ENCODE data around the gene PCDHGA8.
"Not testable (repeated sequence)": the region's sequence is repeated elsewhere in the genome, so short reads cannot be mapped to it uniquely, and the experiment has no call there.

PCDHGA8 gene

GRCh38 chr5:141392429-141393198 is at the start of gene PCDHGA8:
Gene PCDHGA8, plus strand, starts transcription at chr5:141392633. Its CDS starts 181 bp downstream, at chr5:141392814.
- no peak for DNase-seq

- DNase-seq, result no peak
Observed at GRCh38 chr5:141342773-141343172, 49.7 kb upstream of the PCDHGA8 start.

- no peak for DNase-seq
Observed at GRCh38 chr5:141343242-141343952, 49.0 kb upstream of the PCDHGA8 start, which contains the start of gene PCDHGA3. Gene PCDHGA3, plus strand, starts transcription at chr5:141343829. Its CDS starts 205 bp downstream, at chr5:141344034.

GRCh38 chr5:141343953-141344463 is 48.4 kb upstream of the PCDHGA8 start:
- no peak for DNase-seq

- no peak for DNase-seq
Observed at GRCh38 chr5:141345327-141345726, 47.1 kb upstream of the PCDHGA8 start.

GRCh38 chr5:141346017-141346416 is 46.4 kb upstream of the PCDHGA8 start:
- DNase-seq, result not testable (repeated sequence)

GRCh38 chr5:141349917-141350619 is 42.4 kb upstream of the PCDHGA8 start, which contains the start of gene PCDHGB1:
Gene PCDHGB1, plus strand, starts transcription at chr5:141350099. Its CDS starts 162 bp downstream, at chr5:141350261.
- DNase-seq, result no peak

- no peak for DNase-seq
Observed at GRCh38 chr5:141351591-141351990, 40.8 kb upstream of the PCDHGA8 start.

GRCh38 chr5:141354900-141355469 is 37.4 kb upstream of the PCDHGA8 start, which contains the start of gene PCDHGA4:
Gene PCDHGA4, plus strand, starts transcription at chr5:141355021. Its CDS starts 87 bp downstream, at chr5:141355108.
- DNase-seq, result no peak

GRCh38 chr5:141355641-141356040 is 36.8 kb upstream of the PCDHGA8 start:
- no peak for DNase-seq

- no peak for DNase-seq
Observed at GRCh38 chr5:141356133-141356532, 36.3 kb upstream of the PCDHGA8 start.

- no peak for DNase-seq
Observed at GRCh38 chr5:141356950-141357349, 35.5 kb upstream of the PCDHGA8 start.

GRCh38 chr5:141359790-141360426 is 32.5 kb upstream of the PCDHGA8 start, which contains the start of gene PCDHGB2:
Gene PCDHGB2, plus strand, starts transcription at chr5:141359994. Its CDS starts 142 bp downstream, at chr5:141360136.
- DNase-seq, result no peak

- DNase-seq, result no peak
Observed at GRCh38 chr5:141360685-141361084, 31.7 kb upstream of the PCDHGA8 start.

- no peak for DNase-seq
Observed at GRCh38 chr5:141362719-141363118, 29.7 kb upstream of the PCDHGA8 start.

- DNase-seq, result no peak
Observed at GRCh38 chr5:141363952-141364660, 28.3 kb upstream of the PCDHGA8 start, which contains the start of gene PCDHGA5. Gene PCDHGA5, plus strand, starts transcription at chr5:141364162. Its CDS starts 169 bp downstream, at chr5:141364331.

GRCh38 chr5:141366016-141366896 is 26.2 kb upstream of the PCDHGA8 start:
- no peak for DNase-seq

GRCh38 chr5:141369994-141370848 is 22.2 kb upstream of the PCDHGA8 start, which contains the start of gene PCDHGB3:
Gene PCDHGB3, plus strand, starts transcription at chr5:141370242. Its CDS starts 153 bp downstream, at chr5:141370395.
- DNase-seq, result peak in 1 of 4 experiments; percentile 7
